NOMO-1 treated with DMSO at 0.1 percent for 48 hours (cell line): Measurements from ENCODE around the gene ENOX1.

Experiments
- DNase-seq: peaks from one replicate; lab custom pipeline; 2025; ENCODE audit not compliant: unreplicated experiment; lab: John Stamatoyannopoulos, UW

Gene ENOX1

GRCh38 chr13:43492311-43492710 is 294.5 kb downstream of the ENOX1 start:
- no peak for DNase-seq

DNA sequence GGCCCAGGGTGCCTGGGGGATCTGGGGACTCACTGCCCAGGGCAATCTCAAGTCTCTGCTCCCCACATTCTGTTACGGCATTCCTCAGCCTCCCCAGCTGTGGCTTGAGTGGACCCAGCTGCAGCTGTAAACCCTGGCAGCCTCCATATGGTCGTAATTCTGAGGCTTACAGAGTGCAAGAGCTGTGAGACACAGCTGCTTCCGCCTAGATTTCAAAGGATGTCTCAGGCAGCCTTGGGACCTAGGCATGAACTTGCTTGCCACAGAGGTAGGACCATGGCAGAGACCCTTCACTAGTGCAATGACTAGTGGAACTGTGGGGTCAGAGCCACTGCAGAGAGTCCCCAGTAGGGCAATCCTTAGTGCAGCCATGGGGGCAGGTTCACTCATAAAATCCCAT is 297.5 kb downstream of the ENOX1 start:
- no peak for DNase-seq

- no peak for DNase-seq
These were observed 298.9 kb downstream of the ENOX1 start for GRCh38 chr13:43487885-43488284.

- DNase-seq, result no peak
These were observed 299.3 kb downstream of the ENOX1 start for GRCh38 chr13:43487461-43487860.

DNA sequence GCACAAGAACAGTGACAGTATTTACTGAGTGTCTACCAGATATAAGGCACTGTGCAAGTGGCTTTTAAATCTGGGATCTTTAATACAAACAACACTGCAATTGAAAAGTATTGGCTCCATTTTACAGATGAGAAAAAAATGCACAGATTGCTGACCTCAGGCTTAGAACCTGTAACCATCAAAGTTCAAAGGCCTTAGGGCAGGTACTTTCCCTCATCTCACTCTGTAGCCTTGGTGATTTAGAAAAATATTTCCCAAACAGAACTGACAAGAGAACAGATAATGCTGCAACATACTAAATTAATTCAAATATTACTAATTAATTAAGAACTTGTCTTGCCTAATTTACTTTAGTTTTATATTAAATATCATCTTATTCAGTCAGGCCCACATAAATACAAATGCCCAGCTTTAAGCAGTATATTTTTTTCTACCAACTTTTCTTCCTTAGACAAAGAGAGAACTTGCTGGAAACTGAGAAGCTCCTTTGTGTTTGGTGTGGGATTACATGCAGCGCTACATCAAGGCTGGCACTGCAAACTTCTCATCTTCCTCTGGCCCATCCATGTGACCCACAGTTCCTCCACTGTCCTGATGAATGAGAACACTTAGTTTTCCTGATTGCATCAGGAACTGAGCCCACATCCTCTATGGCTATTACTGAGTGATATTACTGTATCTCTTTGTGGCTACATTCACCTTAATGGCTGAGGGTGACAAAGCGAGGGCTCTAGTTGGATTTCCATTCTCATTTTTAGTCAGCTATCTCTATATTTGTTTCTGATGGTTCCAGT is 302.1 kb downstream of the ENOX1 start:
- DNase-seq, result no peak

GRCh38 chr13:43483930-43484329 is 302.8 kb downstream of the ENOX1 start:
- no peak for DNase-seq

- DNase-seq, result no peak
These were observed 304.1 kb downstream of the ENOX1 start for GRCh38 chr13:43482641-43483040.

DNA sequence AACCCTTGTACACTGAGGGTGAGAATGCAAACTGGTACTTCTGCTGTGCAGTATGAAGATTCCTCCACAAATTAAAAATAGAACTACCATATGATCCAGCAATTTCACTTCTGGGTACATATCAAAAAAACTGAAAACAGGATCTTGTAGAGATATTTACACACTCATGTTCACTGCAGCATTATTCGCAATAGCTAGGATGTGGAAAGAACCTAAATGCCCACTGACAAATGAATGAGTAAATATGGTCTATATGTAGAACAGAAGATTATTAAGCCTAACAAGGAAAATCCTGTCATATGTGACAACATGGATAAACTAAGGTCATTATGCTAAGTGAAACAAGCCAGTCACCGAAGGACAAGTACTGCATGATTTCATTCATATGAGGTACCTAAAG is 304.7 kb downstream of the ENOX1 start:
- no peak for DNase-seq

GRCh38 chr13:43478902-43479301 is 307.9 kb downstream of the ENOX1 start:
- DNase-seq, result no peak

- no peak for DNase-seq
These were observed 308.6 kb downstream of the ENOX1 start for GRCh38 chr13:43478211-43478610.

- no peak for DNase-seq
These were observed 311.6 kb downstream of the ENOX1 start for GRCh38 chr13:43475140-43475539.

GRCh38 chr13:43473437-43473836 is 313.3 kb downstream of the ENOX1 start:
- peak; percentile 9 for DNase-seq

- DNase-seq, result no peak
These were observed 313.8 kb downstream of the ENOX1 start for GRCh38 chr13:43472980-43473379.

GRCh38 chr13:43472339-43472738 is 314.4 kb downstream of the ENOX1 start:
- DNase-seq, result no peak

DNA sequence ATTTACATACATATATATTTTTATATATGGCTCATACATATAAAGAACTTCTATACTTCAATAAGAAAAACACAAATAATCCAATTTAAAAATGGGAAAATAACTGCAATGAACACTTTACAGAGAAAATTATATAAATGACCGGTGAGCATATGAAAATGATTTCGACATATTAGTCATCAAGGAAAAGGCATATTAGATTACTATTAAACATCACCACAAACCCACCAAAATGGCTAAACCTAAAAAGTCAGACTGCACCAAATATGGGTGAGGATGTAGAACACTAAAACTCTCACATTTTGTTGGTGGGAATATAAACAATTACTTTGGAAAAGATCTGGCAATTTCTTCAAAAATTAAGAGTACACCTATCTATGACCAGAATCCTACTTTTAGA is 316.2 kb downstream of the ENOX1 start:
- no peak for DNase-seq

GRCh38 chr13:43469791-43470190 is 317.0 kb downstream of the ENOX1 start:
- no peak for DNase-seq

- no peak for DNase-seq
These were observed 322.1 kb downstream of the ENOX1 start for GRCh38 chr13:43464578-43465264.

GRCh38 chr13:43448605-43449336 is 338.0 kb downstream of the ENOX1 start:
- no peak for DNase-seq

DNA sequence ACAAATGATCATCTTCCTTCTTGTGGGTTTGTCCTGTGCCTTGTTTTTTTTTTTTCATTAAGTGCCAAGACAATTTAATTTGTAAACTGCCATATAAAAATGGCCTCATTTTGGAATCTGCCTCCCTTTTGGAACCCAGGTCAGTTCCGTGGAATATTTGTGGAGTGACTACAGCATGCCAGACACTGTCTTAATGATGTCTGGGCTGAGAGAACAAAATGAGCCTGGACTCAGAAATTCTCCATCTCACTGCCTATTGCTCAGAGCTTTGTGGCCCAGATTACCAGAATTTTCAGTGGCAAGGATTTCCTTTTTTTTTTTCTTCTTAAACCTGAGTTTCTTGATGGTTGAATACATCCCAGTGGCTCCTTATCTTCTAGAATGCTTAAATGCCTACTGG is 340.6 kb downstream of the ENOX1 start:
- DNase-seq, result no peak

DNA sequence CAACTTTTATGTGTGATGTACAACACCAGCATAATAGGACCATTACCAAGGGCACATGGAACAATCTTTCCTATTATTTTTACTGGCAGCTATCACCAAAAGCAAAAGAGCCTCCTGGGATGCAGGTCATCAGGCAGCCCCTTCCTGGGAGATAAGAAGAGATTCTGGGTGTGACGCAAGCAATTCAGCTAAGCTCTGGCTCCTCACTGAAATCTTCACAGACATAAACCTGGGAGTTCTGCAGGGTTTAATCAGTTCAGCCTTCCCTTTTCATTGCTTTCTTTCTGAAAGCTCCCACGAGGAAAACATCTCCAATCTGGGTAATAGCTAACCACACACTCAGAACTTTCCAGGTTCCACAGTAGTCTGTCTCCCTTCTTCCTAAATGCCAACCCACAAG is 341.1 kb downstream of the ENOX1 start:
- no peak for DNase-seq

- no peak for DNase-seq
These were observed 342.7 kb downstream of the ENOX1 start for GRCh38 chr13:43444081-43444480.

DNA sequence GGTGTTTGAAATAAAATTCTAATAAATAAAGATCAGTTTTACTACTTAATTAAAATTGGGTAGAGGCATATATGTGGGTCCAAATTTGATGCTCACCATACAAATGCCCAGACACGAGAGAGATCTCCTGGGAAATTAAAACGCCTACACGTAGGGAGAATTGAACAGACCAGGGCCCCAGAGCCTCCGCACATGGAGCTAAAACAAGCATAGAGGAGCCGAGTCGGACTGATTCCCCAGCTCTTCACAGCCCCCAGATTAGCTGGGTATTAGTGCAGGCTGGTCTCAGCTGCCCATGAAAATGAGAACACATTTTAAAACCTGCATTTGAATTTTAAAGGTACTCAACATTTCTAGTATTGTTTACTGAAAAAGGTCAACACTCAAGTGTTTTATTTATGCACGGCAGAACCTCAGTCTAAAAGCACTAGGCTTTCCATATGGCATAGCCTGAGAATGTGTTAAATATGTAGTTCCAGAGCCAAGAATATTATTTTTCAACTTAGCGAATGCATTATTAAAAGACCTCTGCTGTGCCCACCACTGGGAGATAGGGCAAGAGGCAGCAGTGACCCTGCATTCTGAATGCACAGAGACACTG is 344.8 kb downstream of the ENOX1 start:
- no peak for DNase-seq
